Esophagus squamous epithelium (tissue), 4 donors: ENCODE measurements around the gene GABRA5.

Source experiments
- CTCF ChIP-seq, 6 experiments: fragments of 450-650 bp in 4 of 6; fragments of 200-600 bp in 2 of 6; sonication (generic) in 2 of 6; IDR thresholded peaks; one replicate each; pipeline ENCODE4 v1.5.1; 2016 to 2019; ENCODE audit warnings: antibody characterized with exemption in 6 of 6, mild to moderate bottlenecking in 4 of 6, moderate library complexity in 4 of 6
- POLR2A ChIP-seq, 4 donors: fragments of 450-650 bp; IDR thresholded peaks; one replicate each; pipeline ENCODE4 v1.6.1; 2017; ENCODE audit warnings: antibody characterized with exemption in 4 of 4, mild to moderate bottlenecking in 4 of 4, moderate library complexity in 3 of 4

GRCh38 chr15:26890451-26890850 is 23.6 kb downstream of the GABRA5 start:
- TF ChIP-seq CTCF (IDR thresholded peaks at IDR 0.05) (no peak), POLR2A (IDR thresholded peaks at IDR 0.05) (no peak)
